HG02884 (cell line): ENCODE measurements around the gene ROR1.

Source experiments
- ATAC-seq: cut with Tn5 transposase; IDR thresholded peaks from one replicate; pipeline ENCODE4 v1.9.1; 2021; ENCODE audit warnings: mild to moderate bottlenecking, moderate library complexity; ENCODE audit not compliant: unreplicated experiment

The ROR1 gene

DNA sequence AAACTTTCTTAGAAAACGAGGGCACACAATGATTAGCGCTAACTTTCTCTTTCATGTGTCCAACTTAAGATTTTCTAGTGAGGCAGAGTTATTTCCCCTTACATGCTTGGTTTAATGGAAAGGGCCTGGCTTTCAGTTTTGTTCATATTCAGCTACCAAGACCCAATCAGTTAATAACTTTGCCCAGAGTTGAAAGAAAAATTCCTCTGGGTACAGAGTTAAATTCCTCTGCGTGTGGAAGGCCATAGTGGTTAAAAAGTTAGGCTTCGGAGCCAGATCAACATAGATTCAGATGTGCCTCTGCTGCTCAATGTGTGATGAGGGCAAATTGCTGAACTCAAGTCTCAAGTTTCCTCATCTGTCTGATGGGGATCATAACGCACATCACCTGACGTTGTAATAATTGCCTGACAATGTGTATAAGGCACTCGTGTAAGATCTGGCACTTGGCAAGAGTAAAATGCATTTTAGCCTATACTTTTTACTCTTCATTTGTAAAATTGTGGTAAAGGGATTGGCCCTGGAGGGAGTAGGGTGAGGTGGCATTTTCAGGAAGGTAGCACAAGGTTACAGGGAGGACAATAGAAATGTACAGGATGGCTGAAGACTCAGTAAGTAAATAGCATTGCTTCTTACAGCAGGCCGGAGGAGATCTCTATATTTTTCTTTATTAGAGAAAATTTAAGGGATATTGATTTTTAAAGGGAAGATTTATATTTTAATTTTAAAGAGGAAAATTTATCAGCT lies 103.4 kb downstream of the ROR1 start:
- no peak for ATAC-seq

GRCh38 chr1:63877816-63878215 lies 104.0 kb downstream of the ROR1 start:
- no peak for ATAC-seq

DNA sequence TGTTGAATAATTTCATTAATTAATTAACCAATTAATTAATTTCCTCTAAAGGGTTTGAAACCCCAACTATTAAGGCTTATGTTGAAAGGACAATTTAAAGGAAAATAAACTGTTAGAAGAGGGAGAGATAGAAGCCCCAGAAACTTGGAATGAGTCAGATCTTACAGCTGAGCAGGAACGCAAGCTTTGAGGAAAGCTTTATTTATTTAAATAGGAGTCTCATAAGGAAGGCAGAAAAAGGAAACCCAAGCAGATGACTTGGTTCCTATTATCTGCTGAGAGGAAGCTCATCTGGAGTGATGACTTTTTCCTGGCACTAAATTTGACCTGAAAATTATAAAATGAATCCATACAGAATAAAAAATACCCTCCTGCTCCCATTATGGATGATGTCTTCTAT lies 105.1 kb downstream of the ROR1 start:
- no peak for ATAC-seq

GRCh38 chr1:63880958-63881576 lies 107.2 kb downstream of the ROR1 start:
- ATAC-seq, result no peak

DNA sequence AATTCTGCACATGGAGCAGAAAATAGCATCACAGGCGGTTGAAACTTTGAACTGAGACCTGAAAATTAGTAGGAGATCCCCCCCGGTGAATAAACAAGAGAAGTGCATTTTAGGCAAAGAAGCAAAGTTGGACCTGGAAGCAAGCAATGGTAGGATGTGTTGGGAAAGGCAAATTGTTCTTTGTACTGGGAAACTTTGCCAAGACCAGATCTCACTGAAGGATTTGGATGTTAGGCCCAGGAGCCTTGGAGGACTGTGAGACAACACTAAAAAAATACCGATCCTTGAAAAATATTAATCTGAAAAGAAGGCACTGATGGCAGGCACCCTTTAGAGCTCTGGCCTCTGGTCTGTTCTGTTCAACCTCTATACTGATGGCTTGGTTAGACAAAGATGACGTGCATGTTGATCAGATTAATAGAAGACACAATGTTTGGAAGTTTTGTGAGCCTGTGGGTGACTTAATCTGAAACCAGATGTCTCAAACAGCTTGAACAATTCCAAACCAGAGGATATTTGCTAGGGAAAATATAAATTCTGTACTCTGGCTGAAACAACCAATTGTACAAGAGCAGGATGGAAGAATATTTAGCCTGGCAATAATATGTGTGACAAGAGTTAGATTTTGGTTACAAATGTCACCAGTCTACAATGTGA lies 108.4 kb downstream of the ROR1 start:
- ATAC-seq, result no peak

- ATAC-seq, result no peak
Measured at GRCh38 chr1:63883494-63884235, 109.8 kb downstream of the ROR1 start.

- no peak for ATAC-seq
Measured at GRCh38 chr1:63884486-63884885, 110.7 kb downstream of the ROR1 start.

DNA sequence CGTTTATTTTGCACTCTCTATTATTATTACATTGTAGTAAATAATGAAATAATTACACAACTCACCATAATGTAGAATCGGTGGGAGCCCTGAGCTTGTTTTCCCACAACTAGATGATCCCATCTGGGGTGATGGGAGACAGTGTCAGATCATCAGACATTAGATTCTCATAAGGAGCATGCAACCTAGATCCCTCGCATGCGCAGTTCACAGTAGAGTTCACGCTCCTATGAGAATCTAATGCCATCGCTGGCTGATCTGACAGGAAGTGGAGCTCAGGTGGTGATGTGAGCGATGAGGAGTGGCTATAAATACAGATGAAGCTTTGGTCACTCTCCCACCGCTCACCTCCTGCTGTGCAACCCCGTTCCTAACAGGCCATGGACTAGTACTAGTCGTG lies 112.1 kb downstream of the ROR1 start:
- ATAC-seq, result no peak

DNA sequence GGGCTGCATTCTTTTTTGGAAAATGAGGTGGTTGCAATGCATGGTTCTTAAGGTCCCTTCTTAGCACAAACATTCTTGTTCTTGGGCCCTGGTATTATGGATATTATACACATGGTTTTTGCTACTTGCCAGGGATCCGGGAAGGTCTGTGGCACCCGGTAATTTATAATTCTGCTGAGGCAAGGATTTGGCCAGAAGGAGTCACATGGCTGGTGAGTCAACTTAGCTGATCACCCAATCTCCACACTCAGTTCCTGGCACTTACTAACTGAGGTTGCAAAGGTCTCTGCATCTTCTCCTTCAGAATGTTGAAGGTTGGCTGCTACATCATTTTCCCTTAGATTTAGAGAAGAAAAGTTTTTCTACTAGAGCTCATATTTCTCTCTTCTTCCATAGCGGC lies 112.5 kb downstream of the ROR1 start:
- no peak for ATAC-seq

- ATAC-seq, result no peak
Measured at GRCh38 chr1:63887809-63888208, 114.0 kb downstream of the ROR1 start.

GRCh38 chr1:63888984-63889383 lies 115.2 kb downstream of the ROR1 start:
- ATAC-seq, result no peak

DNA sequence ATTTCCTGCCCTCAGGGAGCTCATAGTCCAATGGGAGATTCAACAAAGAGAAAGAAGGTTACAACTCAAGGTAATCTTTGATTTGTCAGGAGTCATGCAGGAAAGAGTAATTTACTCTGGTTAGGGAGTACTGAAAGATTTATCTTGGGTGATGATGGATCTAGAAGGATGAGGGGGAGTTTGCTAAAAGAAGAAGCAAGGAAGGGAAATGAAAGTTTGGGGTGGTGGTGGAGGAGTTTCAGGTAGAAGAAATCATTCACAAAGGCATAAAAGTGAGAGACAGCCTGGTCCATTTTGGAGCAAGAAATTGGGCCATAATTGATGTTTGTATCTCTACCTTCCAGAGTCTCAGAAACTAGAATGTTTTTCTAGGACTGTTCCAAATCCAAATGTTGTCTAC lies 116.7 kb downstream of the ROR1 start:
- no peak for ATAC-seq

- no peak for ATAC-seq
Measured at GRCh38 chr1:63891060-63891690, 117.4 kb downstream of the ROR1 start.

DNA sequence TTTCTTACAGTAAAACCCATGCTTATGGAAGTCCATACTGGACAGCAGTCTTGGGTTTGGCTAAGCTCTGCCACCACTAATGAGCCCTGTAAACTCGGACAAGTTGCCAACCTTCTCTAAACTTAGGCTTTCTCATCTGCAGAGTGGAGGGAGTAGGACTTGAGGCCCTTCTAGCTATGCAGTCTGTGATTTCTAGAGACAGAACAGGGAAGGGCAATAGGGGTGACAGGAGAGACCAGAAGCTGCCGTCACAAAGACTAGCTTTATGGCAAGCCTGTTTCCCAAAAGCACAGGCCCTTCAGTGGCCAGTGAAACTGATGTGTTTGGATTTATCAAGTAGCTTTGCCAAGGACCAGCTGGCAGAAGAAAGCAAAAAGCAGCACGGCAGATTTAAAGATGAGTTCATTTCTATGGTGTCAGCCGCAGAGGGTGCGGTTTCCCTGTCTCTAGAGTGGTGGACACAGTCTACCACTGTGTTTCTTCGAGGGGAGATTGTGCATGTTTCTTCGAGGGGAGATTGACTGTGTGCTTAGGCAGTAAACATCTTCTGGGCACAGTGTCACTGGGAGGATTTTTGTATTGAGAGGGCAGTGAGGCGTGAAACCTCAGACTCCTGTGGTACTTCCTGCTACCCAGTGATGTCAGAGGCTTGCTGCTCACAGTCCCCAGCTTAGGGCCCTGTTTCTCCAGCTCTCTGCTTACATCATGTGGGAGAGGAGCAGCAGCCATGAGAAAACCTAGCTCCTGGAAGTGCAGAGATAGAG lies 119.0 kb downstream of the ROR1 start:
- peak; percentile 98 for ATAC-seq

DNA sequence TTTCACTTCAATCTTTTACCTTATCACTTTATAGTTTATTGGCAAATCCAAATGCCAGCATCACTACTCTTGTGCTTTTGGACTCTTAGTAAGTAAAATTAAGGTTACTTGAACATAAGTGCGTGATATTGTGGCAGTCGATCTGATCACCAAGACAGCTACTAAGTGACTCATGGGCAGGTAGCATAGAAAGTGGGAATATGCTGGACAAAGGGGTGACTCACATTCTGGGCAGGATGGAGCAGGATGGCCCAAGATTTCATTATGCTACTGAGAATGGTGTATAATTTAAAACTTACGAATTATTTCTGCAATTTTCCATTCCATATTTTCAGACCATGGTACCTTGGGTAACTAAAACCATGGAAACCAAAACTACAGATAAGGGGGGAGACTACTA lies 120.2 kb downstream of the ROR1 start:
- ATAC-seq, result no peak

DNA sequence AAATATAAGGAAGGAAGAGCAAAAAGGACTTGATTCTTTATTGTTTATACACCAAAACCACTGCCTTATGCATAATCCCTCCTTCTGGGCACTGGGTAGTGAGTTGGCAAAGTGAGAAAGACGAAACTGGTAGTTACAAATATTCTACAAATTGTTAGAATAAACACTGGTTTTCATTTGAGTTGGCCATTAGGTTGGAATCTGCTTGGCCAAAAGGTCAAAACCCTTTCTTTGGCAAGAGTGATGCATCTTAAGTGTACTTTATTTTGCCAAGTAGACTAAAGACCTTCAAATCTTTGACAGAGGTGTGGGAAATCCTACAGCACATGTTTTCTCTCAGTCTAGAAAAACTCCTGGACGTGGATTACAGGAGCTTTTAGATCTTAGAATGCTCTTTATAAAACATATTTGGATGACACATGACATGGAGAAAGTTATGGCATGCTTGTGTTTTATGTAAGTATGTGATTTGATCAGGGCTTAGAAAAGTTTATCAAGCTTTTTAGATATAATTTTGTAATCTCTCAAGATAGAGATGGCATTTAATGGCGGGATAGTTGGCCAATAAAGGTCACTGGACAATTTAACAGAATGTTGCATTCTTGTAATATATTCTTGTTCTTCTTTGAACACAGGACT lies 120.9 kb downstream of the ROR1 start:
- ATAC-seq, result no peak

DNA sequence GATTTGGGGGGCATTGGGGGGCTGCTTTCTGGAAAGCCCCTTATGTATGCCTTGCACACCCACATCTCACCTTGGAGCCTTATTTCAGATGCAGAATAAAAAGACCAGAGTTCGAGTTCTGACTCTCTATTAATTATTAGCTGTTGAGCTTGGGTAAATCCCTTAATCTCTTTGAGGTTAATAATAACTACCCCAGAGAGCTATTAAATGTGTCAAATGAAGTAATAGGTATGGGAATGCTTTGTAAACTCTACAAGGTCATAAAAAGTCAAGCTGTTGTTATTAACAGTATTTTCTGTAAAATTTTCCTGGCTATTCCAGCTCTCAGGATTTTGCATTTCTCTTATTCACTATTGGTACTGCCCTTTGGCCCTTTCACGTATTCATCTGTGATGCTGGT lies 122.9 kb downstream of the ROR1 start:
- no peak for ATAC-seq

- ATAC-seq, result no peak
Measured at GRCh38 chr1:63898428-63899196, 124.8 kb downstream of the ROR1 start.

DNA sequence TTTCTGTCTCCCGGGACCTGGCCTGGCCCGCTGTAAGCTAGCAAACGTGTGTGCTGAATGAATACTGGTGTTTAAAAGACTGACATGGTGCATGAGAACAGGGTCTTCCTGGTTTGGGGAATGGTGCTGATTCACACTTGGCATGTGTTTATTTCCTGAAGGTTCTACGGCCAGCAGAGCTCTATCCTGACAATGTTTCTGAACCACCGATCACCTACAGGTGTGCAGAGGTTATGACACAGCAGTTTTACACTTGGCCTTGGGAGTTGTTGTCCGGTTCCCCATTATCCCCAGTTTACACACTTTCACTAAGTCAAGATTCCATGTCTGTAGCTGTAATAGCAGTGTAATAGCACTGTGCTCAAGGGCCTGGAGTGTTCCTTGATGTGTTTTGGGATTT lies 127.3 kb downstream of the ROR1 start:
- no peak for ATAC-seq
